Esophagus muscularis mucosa (tissue), 4 donors: ENCODE measurements around the gene NSMF. TPM values are rescaled to one million over a fixed set of nuclear protein-coding genes. Genes with fewer than 3 reads are reported as not detected.

Source experiments
- DNase-seq: peaks from one replicate; pipeline ENCODE4 v3.0.0-alpha.2; 2017; ENCODE audit errors: extremely low spot score
- H3K27ac ChIP-seq, 4 donors: fragments of 200-600 bp; sonication (generic); replicated peaks in 1 of 4; 1 replicate in 3 of 4; 2 replicates in 1 of 4; pipeline ENCODE4 v1.5.1; 2016 to 2019; ENCODE audit warnings: mild to moderate bottlenecking in 1 of 4
- H3K27me3 ChIP-seq, 4 donors: fragments of 200-600 bp; sonication (generic); one replicate each; pipeline versions ENCODE4 v1.5.1 to v1.6.0; 2016 to 2019
- H3K36me3 ChIP-seq, 4 donors: fragments of 200-600 bp; sonication (generic); one replicate each; pipeline ENCODE4 v1.5.1; 2016 to 2019
- H3K4me1 ChIP-seq, 4 donors: fragments of 200-600 bp; sonication (generic); one replicate each; pipeline ENCODE4 v1.5.1; 2016 to 2019
- H3K4me3 ChIP-seq, 4 donors: fragments of 200-600 bp; sonication (generic); 1 replicate in 2 of 4; 2 replicates in 2 of 4; pipeline ENCODE4 v1.5.1; 2016 to 2019; ENCODE audit warnings: mild to moderate bottlenecking in 4 of 4, moderate library complexity in 1 of 4
- H3K9me3 ChIP-seq, 4 donors: fragments of 200-600 bp; sonication (generic); 1 replicate in 3 of 4; 2 replicates in 1 of 4; pipeline ENCODE4 v1.5.1; 2016 to 2019
- EP300 ChIP-seq: sonication (generic); formaldehyde crosslinking; IDR thresholded peaks from one replicate; pipeline ENCODE4 v1.6.1; 2017; ENCODE audit warnings: antibody characterized with exemption
- POLR2A ChIP-seq: fragments of 450-650 bp; IDR thresholded peaks from one replicate; pipeline ENCODE4 v1.6.1; 2017; ENCODE audit warnings: antibody characterized with exemption, moderate library complexity, mild to moderate bottlenecking, low read depth
- POLR2AphosphoS5 ChIP-seq, 2 donors: sonication (generic); formaldehyde crosslinking; IDR thresholded peaks; one replicate each; pipeline ENCODE4 v1.6.1; 2017; ENCODE audit warnings: antibody characterized with exemption in 2 of 2
- WGBS: methylation state at CpG from one replicate; pipeline ENCODE4 v1.1.5; 2018; 5-methylcytosine and 5-hydroxymethylcytosine counted together
- intact Hi-C: fragments of 100-400 bp; cut with DNase I; formaldehyde crosslinking; loops from one replicate; pipeline ENCODE4 v1.15.1; 2023
- total RNA-seq, 4 donors: library from RNA; depleted of rRNA; stranded (reverse); fragments of >200 nt; gene quantifications; one replicate each; pipeline versions ENCODE4 v1.1.0 to v1.2.1, GENCODE V29; 2016
- TF ChIP-seq, protein P1 (sequence below), 3 experiments: fragments of 200-600 bp in 2 of 3; fragments of 450-650 bp in 1 of 3; sonication (generic) in 2 of 3; IDR thresholded peaks; one replicate each; pipeline ENCODE4 v1.5.1; 2017 to 2019; ENCODE audit warnings: antibody characterized with exemption in 3 of 3, mild to moderate bottlenecking in 2 of 3, moderate library complexity in 1 of 3

The NSMF gene
- total RNA-seq, 4 donors from 2014 or later = 41.9 to 71.0 (median 58.9) TPM

DNA sequence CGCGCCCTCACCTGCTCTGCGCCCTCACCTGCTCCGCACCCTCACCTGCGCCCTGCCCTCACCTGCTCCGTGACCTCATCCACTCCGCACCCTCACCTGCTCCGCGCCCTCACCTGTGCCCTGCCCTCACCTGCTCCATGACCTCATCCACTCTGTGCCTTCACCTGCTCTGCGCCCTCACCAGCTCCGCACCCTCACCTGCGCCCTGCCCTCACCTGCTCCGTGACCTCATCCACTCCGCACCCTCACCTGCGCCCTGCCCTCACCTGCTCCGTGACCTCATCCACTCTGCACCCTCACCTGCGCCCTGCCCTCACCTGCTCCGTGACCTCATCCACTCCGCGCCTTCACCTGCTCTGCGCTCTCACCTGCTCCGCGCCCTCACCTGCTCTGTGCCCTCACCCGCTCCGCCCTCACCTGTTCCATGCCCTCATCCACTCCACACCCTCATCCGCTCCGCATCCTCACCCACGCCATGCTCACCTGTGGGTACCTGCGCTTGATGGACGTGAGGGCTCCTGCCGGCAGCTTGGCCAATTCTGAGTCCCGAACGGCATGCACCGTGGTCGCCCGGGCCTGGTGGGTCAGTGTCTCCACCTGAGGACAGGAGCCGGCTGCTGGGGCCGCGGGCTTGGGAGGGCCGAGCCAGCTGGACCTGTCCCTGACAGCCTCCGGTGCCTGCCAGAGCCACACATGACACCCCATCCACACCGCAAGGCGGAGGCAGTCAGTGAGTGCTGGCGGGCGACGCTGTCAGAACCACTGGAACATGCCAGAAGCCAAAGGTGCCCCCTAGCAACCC is 35.6 kb upstream of the NSMF start:
- no peak overlapping the region for H3K4me3 ChIP-seq
- 95% methylated on average over 34 of the region's 46 CpGs for WGBS
- no peak for DNase-seq
- no peak overlapping the region for H3K27ac ChIP-seq
- no peaks in the 10 kb centered on the region for H3K27me3 ChIP-seq
- peaks cover 0 to 45% (median 20%) of the 10 kb centered on the region in 4 donors for H3K36me3 ChIP-seq
- intact Hi-C loops = no loop called here
- peaks cover 0 to 4% (median 2%) of the 10 kb centered on the region in 4 donors for H3K4me1 ChIP-seq
- no peaks in the 10 kb centered on the region for H3K9me3 ChIP-seq
- TF ChIP-seq, protein P1, sequence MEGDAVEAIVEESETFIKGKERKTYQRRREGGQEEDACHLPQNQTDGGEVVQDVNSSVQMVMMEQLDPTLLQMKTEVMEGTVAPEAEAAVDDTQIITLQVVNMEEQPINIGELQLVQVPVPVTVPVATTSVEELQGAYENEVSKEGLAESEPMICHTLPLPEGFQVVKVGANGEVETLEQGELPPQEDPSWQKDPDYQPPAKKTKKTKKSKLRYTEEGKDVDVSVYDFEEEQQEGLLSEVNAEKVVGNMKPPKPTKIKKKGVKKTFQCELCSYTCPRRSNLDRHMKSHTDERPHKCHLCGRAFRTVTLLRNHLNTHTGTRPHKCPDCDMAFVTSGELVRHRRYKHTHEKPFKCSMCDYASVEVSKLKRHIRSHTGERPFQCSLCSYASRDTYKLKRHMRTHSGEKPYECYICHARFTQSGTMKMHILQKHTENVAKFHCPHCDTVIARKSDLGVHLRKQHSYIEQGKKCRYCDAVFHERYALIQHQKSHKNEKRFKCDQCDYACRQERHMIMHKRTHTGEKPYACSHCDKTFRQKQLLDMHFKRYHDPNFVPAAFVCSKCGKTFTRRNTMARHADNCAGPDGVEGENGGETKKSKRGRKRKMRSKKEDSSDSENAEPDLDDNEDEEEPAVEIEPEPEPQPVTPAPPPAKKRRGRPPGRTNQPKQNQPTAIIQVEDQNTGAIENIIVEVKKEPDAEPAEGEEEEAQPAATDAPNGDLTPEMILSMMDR (IDR thresholded peaks at IDR 0.05) = no peak
- TF ChIP-seq POLR2AphosphoS5 (IDR thresholded peaks at IDR 0.05) = no peak
- TF ChIP-seq EP300 = no peak
- TF ChIP-seq POLR2A = no peak

DNA sequence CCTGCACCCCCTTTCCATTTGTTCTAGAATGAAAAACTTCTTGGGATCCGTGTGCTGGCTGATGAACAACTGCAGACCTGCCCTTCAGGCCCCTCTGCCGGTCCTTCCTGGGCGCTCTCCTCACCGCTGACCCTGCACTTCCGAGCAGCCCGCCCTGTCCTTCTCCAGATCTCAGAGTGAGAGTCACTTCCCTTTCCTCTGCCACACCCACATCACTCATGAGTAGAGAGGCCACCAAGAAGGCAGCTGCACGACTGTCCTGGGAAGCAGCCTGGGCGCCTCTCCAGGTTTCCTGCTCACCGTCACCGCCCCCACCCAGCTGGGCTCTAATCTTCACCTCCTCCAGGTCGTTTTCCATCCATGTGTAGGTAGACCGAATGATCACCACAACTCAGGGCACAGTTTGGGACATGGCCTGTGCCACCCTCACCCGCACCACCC is 35.0 kb upstream of the NSMF start:
- 72% methylated on average over 13 of the region's 13 CpGs for WGBS
- peaks cover 0 to 42% (median 17%) of the 10 kb centered on the region in 4 donors for H3K36me3 ChIP-seq
- H3K4me1 ChIP-seq = peaks cover 0 to 4% (median 2%) of the 10 kb centered on the region in 4 donors
- intact Hi-C loops = no loop called here
- no peak overlapping the region for H3K27ac ChIP-seq
- no peaks in the 10 kb centered on the region for H3K27me3 ChIP-seq
- no peak overlapping the region for H3K4me3 ChIP-seq
- TF ChIP-seq POLR2AphosphoS5 (IDR thresholded peaks at IDR 0.05) = no peak
- TF ChIP-seq POLR2A = no peak
- TF ChIP-seq, protein P1 (IDR thresholded peaks at IDR 0.05) = no peak
- no peak for TF ChIP-seq EP300
- no peak for DNase-seq
- no peaks in the 10 kb centered on the region for H3K9me3 ChIP-seq

DNA sequence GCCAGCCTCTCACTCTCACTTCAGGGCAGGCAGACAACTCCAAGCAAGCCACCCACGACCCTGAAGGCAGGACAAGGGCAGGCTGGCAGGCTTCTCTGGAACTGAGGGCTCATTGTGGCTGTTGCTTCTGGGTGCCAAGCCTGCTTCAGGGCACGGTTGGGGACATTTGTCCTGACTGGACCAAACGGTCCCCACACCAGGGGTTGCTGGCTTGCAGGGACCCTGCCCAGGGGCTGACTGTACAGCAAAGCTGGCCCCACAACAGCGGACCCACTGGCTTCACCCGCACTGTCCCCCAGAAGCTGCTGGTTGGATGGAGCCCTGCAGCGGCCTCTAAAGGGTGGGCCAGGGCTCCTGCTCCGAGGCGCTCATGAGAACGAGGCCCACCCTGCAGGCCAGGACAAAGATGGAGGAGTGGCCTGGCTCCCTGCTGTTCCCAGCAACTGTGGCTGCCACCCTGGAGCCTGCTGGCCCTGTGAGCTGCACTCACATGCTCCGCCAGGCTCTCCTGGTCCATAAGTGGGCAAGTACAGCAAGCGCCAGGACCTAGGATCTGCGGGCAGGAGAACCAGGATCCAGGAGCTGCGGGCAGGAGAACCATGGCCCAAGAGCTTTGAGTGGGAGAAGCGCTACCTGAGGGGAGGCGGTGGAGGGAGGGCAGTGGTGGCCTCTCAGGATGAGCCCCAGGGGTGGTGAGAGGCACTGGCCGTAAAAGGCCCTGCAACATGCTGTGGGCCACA is 34.4 kb upstream of the NSMF start:
- TF ChIP-seq EP300 (no peak), POLR2AphosphoS5 (IDR thresholded peaks at IDR 0.05) (no peak), POLR2A (no peak)
- TF ChIP-seq, protein P1 (IDR thresholded peaks at IDR 0.05) = no peak
- H3K4me3 ChIP-seq = no peak overlapping the region
- WGBS = 90% methylated on average over 7 of the region's 16 CpGs
- DNase-seq = no peak
- no peak overlapping the region for H3K27ac ChIP-seq
- no peaks in the 10 kb centered on the region for H3K9me3 ChIP-seq
- intact Hi-C loops = no loop called here
- H3K36me3 ChIP-seq = peaks cover 0 to 40% (median 15%) of the 10 kb centered on the region in 4 donors
- no peaks in the 10 kb centered on the region for H3K27me3 ChIP-seq
- peaks cover 0 to 4% (median 2%) of the 10 kb centered on the region in 4 donors for H3K4me1 ChIP-seq

DNA sequence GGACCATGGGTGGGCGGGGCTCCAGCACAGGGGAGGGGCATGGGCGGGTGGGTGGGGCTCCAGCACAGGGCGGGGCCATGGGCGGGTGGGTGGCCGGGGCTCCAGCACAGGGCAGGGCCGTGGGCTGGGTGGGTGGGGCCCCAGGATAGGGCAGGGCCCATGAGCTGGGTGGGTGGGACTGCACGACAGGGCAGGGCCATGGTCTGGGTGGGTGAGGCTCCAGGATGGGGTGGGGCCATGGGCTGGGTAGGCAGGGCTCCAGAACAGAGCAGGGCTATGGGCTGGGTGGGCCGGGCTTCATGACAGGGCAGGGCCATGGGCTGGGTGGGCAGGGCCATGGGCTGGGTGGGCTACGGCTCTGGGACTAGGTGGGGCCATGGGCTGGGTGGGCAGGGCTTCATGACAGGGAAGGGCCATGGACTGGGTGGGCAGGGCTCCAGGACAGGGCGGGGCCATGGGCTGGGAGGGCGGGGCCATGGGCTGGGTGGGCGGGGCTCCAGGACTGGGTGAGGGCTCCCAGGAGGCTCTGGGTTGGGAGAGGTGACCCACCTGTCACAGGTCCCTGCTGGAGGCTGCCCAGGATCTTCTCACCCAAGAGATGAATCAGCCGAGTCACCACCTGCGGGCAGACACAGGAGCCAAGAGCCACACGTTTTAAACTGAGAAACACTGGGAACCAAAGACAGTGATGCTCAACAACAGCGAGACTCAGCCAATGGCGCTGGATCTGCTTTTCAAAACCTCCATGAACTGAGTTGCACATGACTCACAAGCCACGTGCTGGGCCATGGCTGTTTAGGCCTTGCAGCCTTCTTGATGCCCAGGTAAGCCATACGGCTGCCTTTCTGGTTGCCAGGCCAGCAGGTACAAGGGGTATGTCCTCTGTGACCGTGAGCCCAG is 33.6 kb upstream of the NSMF start:
- H3K9me3 ChIP-seq = no peaks in the 10 kb centered on the region
- WGBS = 98% methylated on average over 7 of the region's 20 CpGs
- H3K27ac ChIP-seq = no peak overlapping the region
- intact Hi-C loops = no loop called here
- no peak overlapping the region for H3K4me3 ChIP-seq
- peaks cover 0 to 35% (median 15%) of the 10 kb centered on the region in 4 donors for H3K36me3 ChIP-seq
- DNase-seq = no peak
- no peaks in the 10 kb centered on the region for H3K27me3 ChIP-seq
- TF ChIP-seq EP300 (no peak), POLR2A (no peak), POLR2AphosphoS5 (IDR thresholded peaks at IDR 0.05) (no peak)
- TF ChIP-seq, protein P1 (IDR thresholded peaks at IDR 0.05) = no peak
- peaks cover 0 to 4% (median 2%) of the 10 kb centered on the region in 4 donors for H3K4me1 ChIP-seq
